ENCODE results near the gene ZNF221.
A peak's percentile ranks its signal among the peaks of the same experiment; 100 is the strongest.

The ZNF221 gene

GRCh38 chr19:44003461-44004009 lies 52.5 kb downstream of the ZNF221 start:
- Histone ChIP-seq H4K20me1 (ENCODE audit: insufficient read depth, low read length) (no peaks in the 10 kb centered on the region), H3K27ac (ENCODE audit: low read length) (peak overlapping the region; percentile 96), H3K4me1 (ENCODE audit: insufficient read depth, low read length) (peaks cover 21% of the 10 kb centered on the region), H3K9ac (ENCODE audit: low read depth, low read length) (peak overlapping the region; percentile 82), H3K4me3 (ENCODE audit: low read depth in 1 of 2, low read length in 2 of 2) (peak overlapping the region; percentile 92 to 95), H3K4me2 (ENCODE audit: insufficient read depth, low read length) (peak overlapping the region; percentile 92), H3K79me2 (ENCODE audit: insufficient read depth, low read length) (peaks cover 35% of the 10 kb centered on the region), H3K9me3 (ENCODE audit: insufficient read depth, low read length, severe bottlenecking) (peaks cover 13% of the 10 kb centered on the region), H3K36me3 (ENCODE audit: insufficient read depth, low read length) (peaks cover 22% of the 10 kb centered on the region), H2AFZ (ENCODE audit: low read depth, low read length) (peak overlapping the region; percentile 100), H3K27me3 (ENCODE audit: insufficient read depth, low read length, poor library complexity) (no peaks in the 10 kb centered on the region)
- ATAC-seq (ENCODE audit: insufficient read depth, low read depth): peak; percentile 55
- DNase-seq: peak; percentile 20
- TF ChIP-seq, protein P1, sequence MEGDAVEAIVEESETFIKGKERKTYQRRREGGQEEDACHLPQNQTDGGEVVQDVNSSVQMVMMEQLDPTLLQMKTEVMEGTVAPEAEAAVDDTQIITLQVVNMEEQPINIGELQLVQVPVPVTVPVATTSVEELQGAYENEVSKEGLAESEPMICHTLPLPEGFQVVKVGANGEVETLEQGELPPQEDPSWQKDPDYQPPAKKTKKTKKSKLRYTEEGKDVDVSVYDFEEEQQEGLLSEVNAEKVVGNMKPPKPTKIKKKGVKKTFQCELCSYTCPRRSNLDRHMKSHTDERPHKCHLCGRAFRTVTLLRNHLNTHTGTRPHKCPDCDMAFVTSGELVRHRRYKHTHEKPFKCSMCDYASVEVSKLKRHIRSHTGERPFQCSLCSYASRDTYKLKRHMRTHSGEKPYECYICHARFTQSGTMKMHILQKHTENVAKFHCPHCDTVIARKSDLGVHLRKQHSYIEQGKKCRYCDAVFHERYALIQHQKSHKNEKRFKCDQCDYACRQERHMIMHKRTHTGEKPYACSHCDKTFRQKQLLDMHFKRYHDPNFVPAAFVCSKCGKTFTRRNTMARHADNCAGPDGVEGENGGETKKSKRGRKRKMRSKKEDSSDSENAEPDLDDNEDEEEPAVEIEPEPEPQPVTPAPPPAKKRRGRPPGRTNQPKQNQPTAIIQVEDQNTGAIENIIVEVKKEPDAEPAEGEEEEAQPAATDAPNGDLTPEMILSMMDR (IDR thresholded peaks at IDR 0.05; ENCODE audit: borderline replicate concordance, extremely low read depth, low read length, poor library complexity, severe bottlenecking): peak; percentile 43
- TF ChIP-seq EZH2 (IDR thresholded peaks at IDR 0.05; ENCODE audit: borderline replicate concordance, low read depth, low read length, severe bottlenecking): no peak

DNA sequence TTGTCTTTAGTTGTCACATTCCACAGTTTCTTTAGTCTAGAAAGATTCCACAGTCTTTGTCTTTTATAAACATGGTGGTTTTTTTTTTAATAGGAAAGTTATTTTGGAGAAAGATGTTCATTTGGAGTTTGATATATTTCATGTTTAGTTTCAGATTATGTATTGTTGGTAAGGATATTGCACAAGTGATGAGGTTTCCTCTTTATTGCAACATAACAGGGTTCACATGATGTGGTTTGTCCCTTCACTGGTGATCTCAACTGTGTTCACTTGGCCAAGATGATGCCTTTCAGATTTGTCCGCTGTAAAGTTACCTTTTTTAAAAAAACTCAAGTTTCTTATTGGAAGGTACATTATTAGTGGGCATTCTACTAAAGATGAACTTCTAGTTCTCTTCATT lies 54.9 kb downstream of the ZNF221 start:
- Histone ChIP-seq H3K79me2 (ENCODE audit: insufficient read depth, low read length) (peaks cover 35% of the 10 kb centered on the region), H3K36me3 (ENCODE audit: insufficient read depth, low read length) (peaks cover 46% of the 10 kb centered on the region), H3K9me3 (ENCODE audit: insufficient read depth, low read length, severe bottlenecking) (peaks cover 32% of the 10 kb centered on the region), H3K27ac (ENCODE audit: low read length) (no peak overlapping the region), H3K4me2 (ENCODE audit: insufficient read depth, low read length) (no peak overlapping the region), H3K4me3 (ENCODE audit: low read depth in 1 of 2, low read length in 2 of 2) (no peak overlapping the region), H3K9ac (ENCODE audit: low read depth, low read length) (no peak overlapping the region), H4K20me1 (ENCODE audit: insufficient read depth, low read length) (no peaks in the 10 kb centered on the region), H3K27me3 (ENCODE audit: insufficient read depth, low read length, poor library complexity) (no peaks in the 10 kb centered on the region), H3K4me1 (ENCODE audit: insufficient read depth, low read length) (peaks cover 21% of the 10 kb centered on the region), H2AFZ (ENCODE audit: low read depth, low read length) (no peak overlapping the region)
- DNase-seq: no peak
- no peak for ATAC-seq (ENCODE audit: insufficient read depth, low read depth)
- TF ChIP-seq, protein P1 (IDR thresholded peaks at IDR 0.05; ENCODE audit: borderline replicate concordance, extremely low read depth, low read length, poor library complexity, severe bottlenecking): no peak
- TF ChIP-seq EZH2 (IDR thresholded peaks at IDR 0.05; ENCODE audit: borderline replicate concordance, low read depth, low read length, severe bottlenecking): no peak

GRCh38 chr19:44007473-44007872 lies 56.4 kb downstream of the ZNF221 start:
- Histone ChIP-seq H3K4me1 (ENCODE audit: insufficient read depth, low read length) (peaks cover 11% of the 10 kb centered on the region), H4K20me1 (ENCODE audit: insufficient read depth, low read length) (no peaks in the 10 kb centered on the region), H3K4me2 (ENCODE audit: insufficient read depth, low read length) (no peak overlapping the region), H3K9ac (ENCODE audit: low read depth, low read length) (no peak overlapping the region), H3K79me2 (ENCODE audit: insufficient read depth, low read length) (peaks cover 30% of the 10 kb centered on the region), H2AFZ (ENCODE audit: low read depth, low read length) (no peak overlapping the region), H3K36me3 (ENCODE audit: insufficient read depth, low read length) (peaks cover 61% of the 10 kb centered on the region), H3K4me3 (ENCODE audit: low read depth in 1 of 2, low read length in 2 of 2) (no peak overlapping the region), H3K27ac (ENCODE audit: low read length) (no peak overlapping the region), H3K9me3 (ENCODE audit: insufficient read depth, low read length, severe bottlenecking) (peaks cover 34% of the 10 kb centered on the region), H3K27me3 (ENCODE audit: insufficient read depth, low read length, poor library complexity) (no peaks in the 10 kb centered on the region)
- ATAC-seq (ENCODE audit: insufficient read depth, low read depth) (no peak), DNase-seq (no peak)
- TF ChIP-seq EZH2 (IDR thresholded peaks at IDR 0.05; ENCODE audit: borderline replicate concordance, low read depth, low read length, severe bottlenecking): no peak
- TF ChIP-seq, protein P1 (IDR thresholded peaks at IDR 0.05; ENCODE audit: borderline replicate concordance, extremely low read depth, low read length, poor library complexity, severe bottlenecking): no peak

Measured in DND-41 (cell line).